ENCODE measurements around the gene EXD2.

- no peak for TF ChIP-seq HOXB13 (CRISPR knock-in tag; IDR thresholded peaks at IDR 0.05; ENCODE audit: low read depth)
- no peak for TF ChIP-seq CTCF (IDR thresholded peaks at IDR 0.05)
- TF ChIP-seq CHD2 (IDR thresholded peaks at IDR 0.05; ENCODE audit: low read length, partially characterized antibody), result no peak
These were observed 55.0 kb downstream of the EXD2 start for GRCh38 chr14:69246331-69246730.
